Measurements from ENCODE around the gene BGN.

The BGN gene

DNA sequence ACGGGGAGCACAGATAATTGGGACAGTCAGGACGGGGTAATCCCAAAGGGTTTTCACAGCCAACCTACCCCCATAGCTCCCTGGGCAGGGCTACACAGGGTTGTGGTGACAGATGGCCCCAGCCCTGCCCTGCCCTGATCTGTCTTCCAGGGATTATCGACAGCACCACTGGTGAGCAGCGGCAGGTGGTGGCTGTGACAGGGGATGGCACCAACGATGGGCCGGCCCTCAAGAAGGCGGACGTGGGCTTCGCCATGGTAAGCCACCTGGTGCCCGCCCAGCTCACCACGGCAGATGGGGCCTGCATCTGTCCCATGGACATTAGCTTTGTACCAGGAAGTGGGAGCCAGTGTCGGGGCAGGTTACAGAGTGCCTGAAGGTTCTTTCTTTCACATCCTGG lies 62.0 kb downstream of the BGN start:
- no peaks in the 10 kb centered on the region for H3K4me1 Mint-ChIP-seq
- H3K27me3 Mint-ChIP-seq, result no peaks in the 10 kb centered on the region
- DNase-seq (ENCODE audit: low spot score in 2 of 2), result no peak
- no peaks in the 10 kb centered on the region for H3K9me3 Mint-ChIP-seq
- no peak overlapping the region for H3K27ac Mint-ChIP-seq (ENCODE audit: low read depth)
- no peaks in the 10 kb centered on the region for H3K36me3 Mint-ChIP-seq (ENCODE audit: insufficient read depth)
- H3K4me3 Mint-ChIP-seq, result no peak overlapping the region
- ATAC-seq (replicated peaks; ENCODE audit: extremely low read depth, poor library complexity, severe bottlenecking), result no peak

DNA sequence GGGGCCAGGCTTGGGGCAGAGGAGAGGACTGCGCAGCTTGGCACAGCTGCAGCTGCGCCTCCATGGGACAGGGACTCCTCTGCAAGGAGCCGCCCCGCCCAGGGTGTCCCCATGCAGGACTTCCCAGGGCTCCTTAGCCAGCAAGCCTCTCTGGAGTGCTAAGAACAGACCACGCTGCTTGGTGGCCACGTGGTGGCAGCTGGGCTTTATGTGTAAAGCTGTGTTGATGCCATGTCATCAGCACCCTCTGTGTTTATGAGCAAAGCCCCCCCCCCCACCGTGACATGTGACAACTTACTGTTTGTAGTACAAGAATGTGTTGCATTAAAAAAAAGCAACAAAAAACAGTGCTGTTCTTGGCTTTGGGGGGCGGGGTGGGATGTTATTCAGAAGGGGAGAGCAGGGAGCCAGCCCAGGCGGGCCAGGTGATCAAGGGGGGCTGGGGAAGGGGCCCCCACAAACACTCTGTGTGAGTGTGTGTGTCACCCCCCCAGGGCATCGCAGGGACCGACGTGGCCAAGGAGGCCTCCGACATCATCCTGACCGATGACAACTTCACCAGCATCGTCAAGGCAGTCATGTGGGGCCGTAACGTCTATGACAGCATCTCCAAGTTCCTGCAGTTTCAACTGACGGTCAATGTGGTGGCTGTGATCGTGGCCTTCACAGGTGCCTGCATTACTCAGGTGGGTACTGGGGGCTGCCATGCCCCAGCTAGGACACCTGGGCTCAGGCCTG lies 63.0 kb downstream of the BGN start:
- no peak overlapping the region for H3K27ac Mint-ChIP-seq (ENCODE audit: low read depth)
- ATAC-seq (replicated peaks; ENCODE audit: extremely low read depth, poor library complexity, severe bottlenecking) (no peak), DNase-seq (ENCODE audit: low spot score in 2 of 2) (no peak)

More for the DNA sequence above, 63.0 kb downstream of the BGN start:
- Mint-ChIP-seq H3K27me3 (no peaks in the 10 kb centered on the region), H3K9me3 (no peaks in the 10 kb centered on the region), H3K4me1 (no peaks in the 10 kb centered on the region), H3K36me3 (ENCODE audit: insufficient read depth) (no peaks in the 10 kb centered on the region), H3K4me3 (no peak overlapping the region)

Data from central memory CD8-positive, alpha-beta T cell (primary cell).